HCT116 (cell line): ENCODE measurements around the gene ANO9. TPM values are rescaled to one million over a fixed set of nuclear protein-coding genes. Genes with fewer than 3 reads are reported as not detected.
A peak's percentile ranks its signal among the peaks of the same experiment; 100 is the strongest.

Experiments used
- ATAC-seq: fragments of 200-7000 bp; cut with Tn5 transposase; 2 replicates; pipeline ENCODE4 v1.9.1; 2020; ENCODE audit warnings: mild to moderate bottlenecking, moderate library complexity
- BruUV-seq: library from RNA; stranded (reverse); fragments of 400-500 nt; replicated peaks from 2 replicates; lab custom pipeline; 2021; lab: Mats Ljungman, UMichigan
- CTCF ChIA-PET: fragments of 300-600 bp; sonication (Branson Sonifier 250); formaldehyde crosslinking; loops from one replicate; lab custom pipeline; 2021; ENCODE audit warnings: antibody characterized with exemption; lab: Charles Lee
- POLR2A ChIA-PET: fragments of 300-600, 350-600 bp; sonication (Branson Sonifier 250); formaldehyde crosslinking; loops from one replicate; lab custom pipeline; 2021; ENCODE audit warnings: antibody characterized with exemption; lab: Charles Lee
- RAD21 ChIA-PET, 2 experiments: fragments of 300-600 bp; sonication (Branson Sonifier 250); formaldehyde crosslinking; loops; one replicate each; lab custom pipeline; 2023; ENCODE audit warnings: low total read pairs in 2 of 2; ENCODE audit not compliant: uncharacterized antibody in 2 of 2, unreplicated experiment in 2 of 2, low non-redundant PET in 1 of 2; lab: Charles Lee
- DNase-seq: peaks from one replicate; pipeline ENCODE4 v3.0.0-alpha.2; 2010; ENCODE audit warnings: low read depth, low spot score
- H2AFZ ChIP-seq: fragments of 200-600 bp; shearing (Covaris generic), sonication (generic); 2 replicates; pipeline ENCODE4 v1.6.1; 2017; ENCODE audit warnings: low read depth, mixed run types, mixed read lengths, antibody characterized with exemption, low read length; ENCODE audit not compliant: poor library complexity, severe bottlenecking
- H3K27ac ChIP-seq: 2 replicates; pipeline ENCODE4 v1.5.1; 2012; ENCODE audit warnings: low read depth, low read length
- H3K27me3 ChIP-seq: fragments of 200-600 bp; sonication (generic); 2 replicates; pipeline ENCODE4 v1.6.1; 2016; ENCODE audit warnings: mixed run types, low read length, mixed read lengths; ENCODE audit not compliant: insufficient read depth
- H3K36me3 ChIP-seq, 2 experiments: fragments of 200-500 bp in 1 of 2; fragments of 200-600 bp in 1 of 2; sonication (Bioruptor generic) in 1 of 2; sonication (generic) in 1 of 2; 2 replicates each; pipeline versions ENCODE4 v1.5.1 to v1.6.1; 2014 to 2016; ENCODE audit warnings: low read length in 2 of 2, inconsistent platforms in 1 of 2, mixed read lengths in 1 of 2, mixed run types in 1 of 2; ENCODE audit not compliant: insufficient read depth in 2 of 2, control insufficient read depth in 1 of 2
- H3K4me1 ChIP-seq, 2 experiments: fragments of 200-600 bp in 1 of 2; sonication (generic) in 1 of 2; 2 replicates each; pipeline versions ENCODE4 v1.5.1 to v1.6.1; 2012 to 2017; ENCODE audit warnings: low read length in 2 of 2, inconsistent platforms in 1 of 2, mild to moderate bottlenecking in 1 of 2, mixed read lengths in 1 of 2, mixed run types in 1 of 2, moderate library complexity in 1 of 2; ENCODE audit not compliant: insufficient read depth in 2 of 2, control insufficient read depth in 1 of 2
- H3K4me2 ChIP-seq: fragments of 200-600 bp; sonication (generic); 2 replicates; pipeline ENCODE4 v1.6.1; 2017; ENCODE audit warnings: mixed run types, low read length, mixed read lengths
- H3K4me3 ChIP-seq, 2 experiments: fragments of 200-600 bp in 1 of 2; sonication (generic) in 1 of 2; replicated peaks in 1 of 2; 2 replicates each; pipeline ENCODE4 v1.5.1; 2011 to 2016; ENCODE audit warnings: low read length in 2 of 2, control low read depth in 1 of 2, low read depth in 1 of 2, mild to moderate bottlenecking in 1 of 2, mixed read lengths in 1 of 2, mixed run types in 1 of 2
- H3K79me2 ChIP-seq: fragments of 200-600 bp; sonication (generic); 2 replicates; pipeline ENCODE4 v1.6.1; 2017; ENCODE audit warnings: mild to moderate bottlenecking, mixed run types, low read length, moderate library complexity, mixed read lengths; ENCODE audit not compliant: insufficient read depth
- H3K9ac ChIP-seq: fragments of 200-600 bp; sonication (generic); 2 replicates; pipeline ENCODE4 v1.6.1; 2016; ENCODE audit warnings: low read length, mixed read lengths
- H3K9me2 ChIP-seq: fragments of 200-600 bp; sonication (generic), shearing (Covaris generic); 2 replicates; pipeline ENCODE4 v1.6.1; 2017; ENCODE audit warnings: mixed run types, mild to moderate bottlenecking, moderate library complexity; ENCODE audit not compliant: insufficient read depth
- H3K9me3 ChIP-seq, 2 experiments: fragments of 200-500 bp in 1 of 2; fragments of 200-600 bp in 1 of 2; sonication (Bioruptor generic) in 1 of 2; sonication (generic) in 1 of 2; 2 replicates each; pipeline ENCODE4 v1.6.1; 2014 to 2017; ENCODE audit warnings: low read length in 2 of 2, mixed read lengths in 2 of 2, inconsistent platforms in 1 of 2, low read depth in 1 of 2, mild to moderate bottlenecking in 1 of 2, mixed run types in 1 of 2, moderate library complexity in 1 of 2; ENCODE audit not compliant: control insufficient read depth in 1 of 2, insufficient read depth in 1 of 2
- H4K20me1 ChIP-seq: fragments of 200-600 bp; sonication (generic), shearing (Covaris generic); 2 replicates; pipeline ENCODE4 v1.6.1; 2017; ENCODE audit warnings: mixed run types, mild to moderate bottlenecking, moderate library complexity; ENCODE audit not compliant: insufficient read depth
- CBX3 ChIP-seq: IDR thresholded peaks from 2 replicates; pipeline ENCODE4 v1.6.1; 2012; ENCODE audit warnings: low read depth
- CEBPB ChIP-seq: IDR thresholded peaks from 2 replicates; pipeline ENCODE4 v1.6.1; 2012; ENCODE audit warnings: low read depth
- FOSL1 ChIP-seq: IDR thresholded peaks from 2 replicates; pipeline ENCODE4 v1.6.1; 2012; ENCODE audit warnings: low read depth
- JUND ChIP-seq: IDR thresholded peaks from 2 replicates; pipeline ENCODE4 v1.6.1; 2012
- POLR2AphosphoS5 ChIP-seq: IDR thresholded peaks from 2 replicates; pipeline ENCODE4 v1.6.1; 2011; ENCODE audit warnings: mild to moderate bottlenecking, low read depth, low read length, moderate library complexity
- SIN3A ChIP-seq: IDR thresholded peaks from 2 replicates; pipeline ENCODE4 v1.6.1; 2012; ENCODE audit warnings: low read depth
- SRF ChIP-seq: IDR thresholded peaks from 2 replicates; pipeline ENCODE4 v1.6.1; 2012; ENCODE audit warnings: low read depth
- TCF7L2 ChIP-seq: IDR thresholded peaks from 2 replicates; pipeline ENCODE4 v1.7.0; 2011; ENCODE audit warnings: borderline replicate concordance, inconsistent platforms; ENCODE audit not compliant: insufficient read depth, insufficient read length; ENCODE audit errors: extremely low read depth
- YY1 ChIP-seq: IDR thresholded peaks from 2 replicates; pipeline ENCODE4 v1.6.1; 2011; ENCODE audit warnings: low read length, low read depth, moderate library complexity, mild to moderate bottlenecking; ENCODE audit not compliant: insufficient replicate concordance; ENCODE audit errors: extremely low read depth
- ZNF274 ChIP-seq: fragments of 200-500 bp; sonication (Bioruptor generic); IDR thresholded peaks from 2 replicates; pipeline ENCODE4 v1.6.1; 2014; ENCODE audit warnings: mild to moderate bottlenecking, low read depth, low read length, inconsistent platforms
- intact Hi-C: fragments of 100-400 bp; cut with micrococcal nuclease; formaldehyde crosslinking; loops from 2 replicates; pipeline ENCODE4 v1.10.0; 2022
- total RNA-seq: library from RNA; stranded (reverse); gene quantifications from one replicate; pipeline ENCODE4 v1.2.1, GENCODE V29; 2021; ENCODE audit not compliant: unreplicated experiment
- TF ChIP-seq, protein P1 (sequence below), 3 experiments: fragments of 200-600 bp in 1 of 3; sonication (generic) in 1 of 3; IDR thresholded peaks in 2 of 3; conservative IDR thresholded peaks in 1 of 3; 2 replicates each; pipeline ENCODE4 v1.5.1; 2012 to 2017; ENCODE audit warnings: low read depth in 2 of 3, low read length in 2 of 3, antibody characterized with exemption in 1 of 3, borderline replicate concordance in 1 of 3, control low read depth in 1 of 3, mild to moderate bottlenecking in 1 of 3, mixed read lengths in 1 of 3, mixed run types in 1 of 3, moderate library complexity in 1 of 3; ENCODE audit not compliant: insufficient read depth in 1 of 3
- TF ChIP-seq, protein P2 (sequence below): IDR thresholded peaks from 2 replicates; pipeline ENCODE4 v1.6.1; 2011; ENCODE audit warnings: mild to moderate bottlenecking, low read length, moderate library complexity; ENCODE audit not compliant: insufficient replicate concordance; ENCODE audit errors: extremely low read depth

ANO9 gene
- total RNA-seq, 1 experiment from 2014 or later: 70.3 TPM

DNA sequence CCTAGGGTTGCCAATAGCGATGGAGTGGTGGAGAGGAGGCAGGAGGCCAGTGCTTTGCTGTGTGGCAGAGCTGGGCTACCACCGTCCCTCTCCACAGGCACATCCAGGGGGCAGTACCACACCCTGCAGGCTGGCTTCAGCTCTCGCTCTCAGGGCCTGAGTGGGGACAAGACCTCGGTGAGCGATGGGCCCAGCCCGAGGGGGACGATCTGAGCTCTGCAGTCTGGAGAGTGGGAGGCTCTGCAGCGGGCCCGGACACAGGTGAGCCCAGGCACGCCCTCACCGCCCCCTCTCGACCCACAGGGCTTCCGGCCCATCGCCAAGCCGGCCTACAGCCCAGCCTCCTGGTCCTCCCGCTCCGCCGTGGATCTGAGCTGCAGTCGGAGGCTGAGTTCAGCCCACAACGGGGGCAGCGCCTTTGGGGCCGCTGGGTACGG, 45.3 kb downstream of the ANO9 start:
- no peaks in the 10 kb centered on the region for H3K9me3 ChIP-seq
- intact Hi-C loops: loop anchor here (10.0 kb wide), 1 partner anchor 92 kb away; the partner anchor contains the start of gene IFITM2
- H3K27me3 ChIP-seq: no peaks in the 10 kb centered on the region
- TF ChIP-seq SRF: no peak
- TF ChIP-seq, protein P1, sequence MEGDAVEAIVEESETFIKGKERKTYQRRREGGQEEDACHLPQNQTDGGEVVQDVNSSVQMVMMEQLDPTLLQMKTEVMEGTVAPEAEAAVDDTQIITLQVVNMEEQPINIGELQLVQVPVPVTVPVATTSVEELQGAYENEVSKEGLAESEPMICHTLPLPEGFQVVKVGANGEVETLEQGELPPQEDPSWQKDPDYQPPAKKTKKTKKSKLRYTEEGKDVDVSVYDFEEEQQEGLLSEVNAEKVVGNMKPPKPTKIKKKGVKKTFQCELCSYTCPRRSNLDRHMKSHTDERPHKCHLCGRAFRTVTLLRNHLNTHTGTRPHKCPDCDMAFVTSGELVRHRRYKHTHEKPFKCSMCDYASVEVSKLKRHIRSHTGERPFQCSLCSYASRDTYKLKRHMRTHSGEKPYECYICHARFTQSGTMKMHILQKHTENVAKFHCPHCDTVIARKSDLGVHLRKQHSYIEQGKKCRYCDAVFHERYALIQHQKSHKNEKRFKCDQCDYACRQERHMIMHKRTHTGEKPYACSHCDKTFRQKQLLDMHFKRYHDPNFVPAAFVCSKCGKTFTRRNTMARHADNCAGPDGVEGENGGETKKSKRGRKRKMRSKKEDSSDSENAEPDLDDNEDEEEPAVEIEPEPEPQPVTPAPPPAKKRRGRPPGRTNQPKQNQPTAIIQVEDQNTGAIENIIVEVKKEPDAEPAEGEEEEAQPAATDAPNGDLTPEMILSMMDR (IDR thresholded peaks at IDR 0.05 in 2 of 3, conservative IDR thresholded peaks at IDR 0.05 in 1 of 3; ENCODE audit: borderline replicate concordance in 1 of 3, insufficient read depth in 1 of 3, low read depth in 2 of 3, low read length in 2 of 3): peak in 1 of 3 experiments; percentile 16; a peak in 1 of 6 replicates
- ChIA-PET POLR2A (no interaction called here), RAD21 (no interaction called here), CTCF (no interaction called here)
- H3K4me3 ChIP-seq: no peak overlapping the region
- H3K9ac ChIP-seq: no peak overlapping the region
- BruUV-seq: no TSS peak
- H3K4me1 ChIP-seq: peaks cover 23 to 39% of the 10 kb centered on the region in 2 experiments
- H4K20me1 ChIP-seq: no peaks in the 10 kb centered on the region
- H3K9me2 ChIP-seq: no peaks in the 10 kb centered on the region
- peaks cover 37% of the 10 kb centered on the region for H3K79me2 ChIP-seq
- H3K4me2 ChIP-seq: peak overlapping the region; percentile 99; the same call in 1 of the 2 replicates
- H3K27ac ChIP-seq: peak overlapping the region; percentile 32; the same call in 1 of the 2 replicates
- no peak for DNase-seq
- no peak overlapping the region for H2AFZ ChIP-seq
- H3K36me3 ChIP-seq: peaks cover 7 to 36% of the 10 kb centered on the region in 2 experiments; a peak in 3 of 4 replicates
- no peak for ATAC-seq

DNA sequence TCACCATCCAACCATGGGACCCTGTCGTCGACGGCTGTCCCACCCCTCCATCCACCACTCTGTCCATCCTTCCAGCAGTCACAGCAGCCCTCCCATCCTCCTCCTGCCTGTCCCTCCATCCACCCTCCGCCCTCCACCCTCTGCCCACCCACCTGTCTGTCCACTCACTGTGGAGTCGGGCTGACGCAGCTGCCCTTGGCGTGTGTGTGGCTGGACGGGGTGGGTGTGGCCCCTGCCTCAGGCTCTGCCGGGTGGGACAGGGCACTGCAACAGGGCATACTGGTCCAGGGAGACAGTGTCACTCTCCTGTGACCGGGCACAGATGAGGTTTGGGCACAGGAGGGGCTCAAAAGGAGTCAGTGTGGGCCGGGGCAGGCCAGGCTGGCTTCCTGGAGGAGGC, 45.9 kb downstream of the ANO9 start:
- H3K27me3 ChIP-seq: no peaks in the 10 kb centered on the region
- ATAC-seq (no peak), DNase-seq (no peak)
- peak overlapping the region in 1 of 2 experiments; percentile 80; a peak in 1 of 4 replicates for H3K4me3 ChIP-seq
- ChIA-PET CTCF (no interaction called here), POLR2A (no interaction called here), RAD21 (no interaction called here)
- H3K9ac ChIP-seq: 0 out of 2 replicates have a peak overlapping the region, but pooled peaks have one; percentile 88
- no TSS peak for BruUV-seq
- no peaks in the 10 kb centered on the region for H3K9me3 ChIP-seq
- peaks cover 37% of the 10 kb centered on the region for H3K79me2 ChIP-seq
- intact Hi-C loops: loop anchor here (2.0 to 10.0 kb wide), 2 partner anchors 91 to 111 kb away; partner anchors contain the start of genes IFITM2 and RNH1
- no peak overlapping the region for H2AFZ ChIP-seq
- peak overlapping the region; percentile 98; the same call in 1 of the 2 replicates for H3K27ac ChIP-seq
- H3K9me2 ChIP-seq: no peaks in the 10 kb centered on the region
- no peaks in the 10 kb centered on the region for H4K20me1 ChIP-seq
- peaks cover 7 to 36% of the 10 kb centered on the region in 2 experiments; a peak in 3 of 4 replicates for H3K36me3 ChIP-seq
- peaks cover 29 to 45% of the 10 kb centered on the region in 2 experiments for H3K4me1 ChIP-seq
- peak overlapping the region; percentile 99 for H3K4me2 ChIP-seq
- TF ChIP-seq CEBPB (no peak), SRF (no peak), FOSL1 (no peak), ZNF274 (no peak), POLR2AphosphoS5 (no peak), CBX3 (no peak), TCF7L2 (no peak), SIN3A (no peak), JUND (no peak), YY1 (no peak)
- TF ChIP-seq, protein P1 (IDR thresholded peaks at IDR 0.05 in 2 of 3, conservative IDR thresholded peaks at IDR 0.05 in 1 of 3; ENCODE audit: borderline replicate concordance in 1 of 3, insufficient read depth in 1 of 3, low read depth in 2 of 3, low read length in 2 of 3): no peak
- TF ChIP-seq, protein P2, sequence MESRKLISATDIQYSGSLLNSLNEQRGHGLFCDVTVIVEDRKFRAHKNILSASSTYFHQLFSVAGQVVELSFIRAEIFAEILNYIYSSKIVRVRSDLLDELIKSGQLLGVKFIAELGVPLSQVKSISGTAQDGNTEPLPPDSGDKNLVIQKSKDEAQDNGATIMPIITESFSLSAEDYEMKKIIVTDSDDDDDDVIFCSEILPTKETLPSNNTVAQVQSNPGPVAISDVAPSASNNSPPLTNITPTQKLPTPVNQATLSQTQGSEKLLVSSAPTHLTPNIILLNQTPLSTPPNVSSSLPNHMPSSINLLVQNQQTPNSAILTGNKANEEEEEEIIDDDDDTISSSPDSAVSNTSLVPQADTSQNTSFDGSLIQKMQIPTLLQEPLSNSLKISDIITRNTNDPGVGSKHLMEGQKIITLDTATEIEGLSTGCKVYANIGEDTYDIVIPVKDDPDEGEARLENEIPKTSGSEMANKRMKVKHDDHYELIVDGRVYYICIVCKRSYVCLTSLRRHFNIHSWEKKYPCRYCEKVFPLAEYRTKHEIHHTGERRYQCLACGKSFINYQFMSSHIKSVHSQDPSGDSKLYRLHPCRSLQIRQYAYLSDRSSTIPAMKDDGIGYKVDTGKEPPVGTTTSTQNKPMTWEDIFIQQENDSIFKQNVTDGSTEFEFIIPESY: no peak
